DOHH2 (cell line): ENCODE data around the gene SELENOS.

Source experiments
- H3F3A ChIP-seq: fragments of 200-600 bp; sonication (generic), shearing (Covaris generic); 2 replicates; pipeline ENCODE4 v1.6.0; 2016; ENCODE audit warnings: antibody characterized with exemption, mild to moderate bottlenecking; ENCODE audit not compliant: control insufficient read depth, insufficient read depth
- H3K27ac ChIP-seq: fragments of 200-600 bp; sonication (generic); 2 replicates; pipeline ENCODE4 v1.5.1; 2014; ENCODE audit warnings: low read depth, mild to moderate bottlenecking, low read length, moderate library complexity
- H3K27me3 ChIP-seq: fragments of 200-600 bp; sonication (generic); 2 replicates; pipeline ENCODE4 v1.6.1; 2014; ENCODE audit warnings: mild to moderate bottlenecking, low read length, mixed read lengths; ENCODE audit not compliant: control insufficient read depth
- H3K36me3 ChIP-seq: fragments of 200-600 bp; sonication (generic); 2 replicates; pipeline ENCODE4 v1.6.1; 2014; ENCODE audit warnings: mild to moderate bottlenecking, low read length, moderate library complexity, mixed read lengths; ENCODE audit not compliant: control insufficient read depth
- H3K4me1 ChIP-seq: fragments of 200-600 bp; sonication (generic); 2 replicates; pipeline ENCODE4 v1.6.1; 2014; ENCODE audit warnings: mild to moderate bottlenecking, low read length, mixed read lengths; ENCODE audit not compliant: control insufficient read depth
- H3K4me2 ChIP-seq: fragments of 200-600 bp; sonication (generic); 2 replicates; pipeline ENCODE4 v1.6.0; 2014; ENCODE audit warnings: mild to moderate bottlenecking, low read length, moderate library complexity
- H3K4me3 ChIP-seq: fragments of 200-600 bp; sonication (generic); 2 replicates; pipeline ENCODE4 v1.5.1; 2014; ENCODE audit warnings: mild to moderate bottlenecking, low read length, mixed read lengths
- H3K79me2 ChIP-seq: fragments of 200-600 bp; sonication (generic); 2 replicates; pipeline ENCODE4 v1.6.1; 2014; ENCODE audit warnings: mild to moderate bottlenecking, low read length, mixed read lengths; ENCODE audit not compliant: control insufficient read depth
- H3K9me2 ChIP-seq: fragments of 200-600 bp; sonication (generic); replicated peaks from 2 replicates; pipeline ENCODE4 v1.6.1; 2014; ENCODE audit warnings: mild to moderate bottlenecking, low read length, mixed read lengths; ENCODE audit not compliant: control insufficient read depth
- H3K9me3 ChIP-seq: fragments of 200-600 bp; sonication (generic); 2 replicates; pipeline ENCODE4 v1.6.1; 2014; ENCODE audit warnings: antibody characterized with exemption, low read length, mixed read lengths; ENCODE audit not compliant: control insufficient read depth, insufficient read depth
- H4K20me1 ChIP-seq: fragments of 200-600 bp; sonication (generic); 2 replicates; pipeline ENCODE4 v1.6.0; 2014; ENCODE audit warnings: low read depth, mild to moderate bottlenecking, antibody characterized with exemption, low read length, moderate library complexity; ENCODE audit not compliant: control insufficient read depth, insufficient read depth
- EZH2phosphoT487 ChIP-seq: fragments of 200-600 bp; sonication (generic); IDR thresholded peaks from 2 replicates; pipeline ENCODE4 v1.6.1; 2017; ENCODE audit warnings: borderline replicate concordance, mild to moderate bottlenecking, antibody characterized with exemption, low read length, moderate library complexity, mixed read lengths
- TF ChIP-seq, protein P1 (sequence below): fragments of 200-600 bp; sonication (generic); IDR thresholded peaks from one replicate; pipeline ENCODE4 v1.5.1; 2014; ENCODE audit warnings: antibody characterized with exemption, mild to moderate bottlenecking, low read depth, low read length; ENCODE audit not compliant: poor library complexity, severe bottlenecking

SELENOS gene

DNA sequence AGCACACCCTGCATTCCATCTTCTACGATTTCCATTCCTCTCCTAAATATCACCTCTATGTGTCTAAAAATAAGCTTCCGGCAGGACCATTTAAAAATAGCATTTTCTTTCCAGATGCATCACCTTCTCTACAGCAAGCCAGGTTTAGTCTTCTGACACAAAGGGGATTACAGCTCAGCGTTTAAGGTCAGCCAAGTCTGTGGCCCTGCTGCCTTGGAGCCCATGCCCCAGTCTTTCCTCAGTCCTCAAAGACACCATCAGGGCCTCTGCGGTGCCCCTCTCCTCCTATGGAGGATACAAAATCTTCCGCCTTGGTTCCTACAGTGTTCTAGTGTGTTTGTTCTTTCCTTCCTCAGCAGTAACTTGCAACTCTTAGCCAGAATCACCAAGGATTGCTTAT lies 3.8 kb downstream of the SELENOS start:
- H3F3A ChIP-seq = peaks cover 9% of the 10 kb centered on the region

DNA sequence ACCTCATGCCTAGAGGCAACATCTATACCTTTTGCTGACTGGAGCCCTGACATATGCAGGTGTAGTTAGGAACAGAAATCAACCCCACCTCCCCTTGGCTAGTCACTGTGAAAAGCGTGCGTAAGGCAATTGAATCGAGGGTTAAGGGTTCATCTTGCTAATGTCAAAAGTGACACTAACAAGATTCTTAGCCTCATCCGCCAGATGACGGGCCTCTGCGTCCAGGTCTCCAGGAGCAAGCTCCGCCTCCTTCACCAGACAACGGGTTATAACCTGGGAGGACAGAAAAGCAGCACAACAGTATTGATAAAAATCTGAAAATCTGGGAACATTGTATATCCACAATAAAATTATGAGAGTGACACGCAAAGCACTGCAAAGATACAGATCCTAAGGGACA lies 4.7 kb downstream of the SELENOS start:
- peaks cover 8% of the 10 kb centered on the region for H3K4me1 ChIP-seq
- no peaks in the 10 kb centered on the region; the same call in 1 of the 2 replicates for H3F3A ChIP-seq
- H3K79me2 ChIP-seq = peaks cover 16% of the 10 kb centered on the region
- H3K4me3 ChIP-seq = no peak overlapping the region
- no peak overlapping the region for H3K4me2 ChIP-seq
- H3K27me3 ChIP-seq = no peaks in the 10 kb centered on the region
- no peaks in the 10 kb centered on the region for H3K9me2 ChIP-seq
- H3K9me3 ChIP-seq = no peaks in the 10 kb centered on the region
- H3K36me3 ChIP-seq = peaks cover 54% of the 10 kb centered on the region
- H4K20me1 ChIP-seq = no peaks in the 10 kb centered on the region
- no peak for TF ChIP-seq EZH2phosphoT487
- TF ChIP-seq, protein P1, sequence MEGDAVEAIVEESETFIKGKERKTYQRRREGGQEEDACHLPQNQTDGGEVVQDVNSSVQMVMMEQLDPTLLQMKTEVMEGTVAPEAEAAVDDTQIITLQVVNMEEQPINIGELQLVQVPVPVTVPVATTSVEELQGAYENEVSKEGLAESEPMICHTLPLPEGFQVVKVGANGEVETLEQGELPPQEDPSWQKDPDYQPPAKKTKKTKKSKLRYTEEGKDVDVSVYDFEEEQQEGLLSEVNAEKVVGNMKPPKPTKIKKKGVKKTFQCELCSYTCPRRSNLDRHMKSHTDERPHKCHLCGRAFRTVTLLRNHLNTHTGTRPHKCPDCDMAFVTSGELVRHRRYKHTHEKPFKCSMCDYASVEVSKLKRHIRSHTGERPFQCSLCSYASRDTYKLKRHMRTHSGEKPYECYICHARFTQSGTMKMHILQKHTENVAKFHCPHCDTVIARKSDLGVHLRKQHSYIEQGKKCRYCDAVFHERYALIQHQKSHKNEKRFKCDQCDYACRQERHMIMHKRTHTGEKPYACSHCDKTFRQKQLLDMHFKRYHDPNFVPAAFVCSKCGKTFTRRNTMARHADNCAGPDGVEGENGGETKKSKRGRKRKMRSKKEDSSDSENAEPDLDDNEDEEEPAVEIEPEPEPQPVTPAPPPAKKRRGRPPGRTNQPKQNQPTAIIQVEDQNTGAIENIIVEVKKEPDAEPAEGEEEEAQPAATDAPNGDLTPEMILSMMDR = no peak
- no peak overlapping the region for H3K27ac ChIP-seq

More for the DNA sequence above, 3.8 kb downstream of the SELENOS start:
- Histone ChIP-seq H3K9me3 (no peaks in the 10 kb centered on the region), H3K27ac (no peak overlapping the region), H3K27me3 (no peaks in the 10 kb centered on the region), H3K79me2 (peaks cover 16% of the 10 kb centered on the region), H3K4me2 (no peak overlapping the region), H4K20me1 (no peaks in the 10 kb centered on the region), H3K9me2 (no peaks in the 10 kb centered on the region), H3K4me1 (peaks cover 14% of the 10 kb centered on the region), H3K4me3 (no peak overlapping the region), H3K36me3 (peaks cover 54% of the 10 kb centered on the region)
- TF ChIP-seq, protein P1 = no peak
- TF ChIP-seq EZH2phosphoT487 = no peak

DNA sequence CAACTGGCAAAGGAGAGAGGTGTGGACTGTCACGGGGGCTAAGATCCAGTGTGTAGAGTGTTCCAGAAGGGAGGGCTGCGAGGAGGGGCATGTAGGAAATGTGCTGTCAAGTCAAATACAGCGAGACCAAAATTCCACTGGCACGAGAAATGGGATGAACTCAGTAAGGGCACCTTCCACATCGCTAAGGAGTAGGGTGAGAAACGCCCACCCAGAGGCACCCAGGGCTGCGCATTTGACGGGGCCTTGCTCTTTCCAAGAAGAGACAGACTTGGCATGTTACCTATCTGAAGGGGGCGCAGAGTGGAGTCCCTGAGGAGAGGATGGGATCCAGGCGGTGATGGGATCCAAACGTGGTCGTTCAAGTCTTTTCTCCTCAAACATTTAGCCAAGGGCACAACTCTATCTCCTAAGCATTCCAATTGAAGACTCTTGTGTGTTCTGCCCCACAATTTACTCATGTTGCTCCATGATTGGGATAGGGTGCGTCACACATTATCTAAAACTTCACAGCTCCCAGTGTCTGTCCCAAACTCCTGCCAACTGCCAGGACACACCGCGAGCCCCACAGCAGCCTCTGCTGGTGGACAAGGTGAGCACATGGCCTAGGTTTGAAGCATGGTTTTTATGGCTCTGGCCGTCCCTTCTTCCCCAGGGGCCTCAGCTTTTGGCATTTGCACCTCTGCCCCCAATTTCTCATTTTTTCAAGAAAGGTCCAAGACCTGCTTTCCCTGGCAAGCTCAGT lies 7.6 kb downstream of the SELENOS start:
- H3K9me2 ChIP-seq = no peaks in the 10 kb centered on the region
- TF ChIP-seq, protein P1 = peak; percentile 21
- TF ChIP-seq EZH2phosphoT487 = no peak
- H3K27ac ChIP-seq = no peak overlapping the region
- no peaks in the 10 kb centered on the region for H3K27me3 ChIP-seq
- no peak overlapping the region for H3K4me2 ChIP-seq
- H3K4me3 ChIP-seq = no peak overlapping the region
- H3K4me1 ChIP-seq = no peaks in the 10 kb centered on the region
- no peaks in the 10 kb centered on the region for H4K20me1 ChIP-seq
- peaks cover 42% of the 10 kb centered on the region for H3K36me3 ChIP-seq
- no peaks in the 10 kb centered on the region for H3K9me3 ChIP-seq
- H3F3A ChIP-seq = no peaks in the 10 kb centered on the region
- H3K79me2 ChIP-seq = no peaks in the 10 kb centered on the region
